K562 (cell line): ENCODE results near the gene RAB13. TPM values are rescaled to one million over a fixed set of nuclear protein-coding genes. Genes with fewer than 3 reads are reported as not detected.

Experiments used
- GATAD2A ChIP-seq: fragments of 450-650 bp; IDR thresholded peaks from 2 replicates; pipeline ENCODE4 v1.6.1; 2017
- HSF4 ChIP-seq: fragments of 250-450 bp; sonication (Bioruptor Pico); IDR thresholded peaks from 2 replicates; pipeline ENCODE4 v2.1.2; 2022; ENCODE audit warnings: mild to moderate bottlenecking, moderate library complexity, borderline replicate concordance
- NFYB ChIP-seq: IDR thresholded peaks from 2 replicates; pipeline ENCODE4 v1.6.1; 2011; ENCODE audit warnings: mild to moderate bottlenecking, moderate library complexity; ENCODE audit not compliant: insufficient read length; ENCODE audit errors: extremely low read depth
- PHF8 ChIP-seq: fragments of 200-600 bp; sonication (generic); IDR thresholded peaks from 2 replicates; pipeline ENCODE4 v1.6.1; 2012; ENCODE audit warnings: mixed run types, mild to moderate bottlenecking, inconsistent platforms, low read length, moderate library complexity, borderline replicate concordance
- POLR2AphosphoS2 ChIP-seq: IDR thresholded peaks from 2 replicates; pipeline ENCODE4 v1.6.1; 2012; ENCODE audit warnings: low read length, improper control_type of control experiment
- RB1 ChIP-seq: fragments of 450-650 bp; IDR thresholded peaks from 2 replicates; pipeline ENCODE4 v1.6.1; 2017; ENCODE audit warnings: low read depth, mild to moderate bottlenecking
- RBM15 ChIP-seq: fragments of 200-400 bp; formaldehyde crosslinking; IDR thresholded peaks from 2 replicates; pipeline ENCODE4 v1.6.1; 2018; ENCODE audit warnings: mild to moderate bottlenecking, low read length, moderate library complexity; ENCODE audit not compliant: insufficient read depth
- SMAD1 ChIP-seq: fragments of 150-350 bp; IDR thresholded peaks from 2 replicates; pipeline ENCODE4 v1.6.1; 2014; ENCODE audit warnings: low read length, low read depth; ENCODE audit not compliant: partially characterized antibody
- TBP ChIP-seq: optimal IDR thresholded peaks from 2 replicates; pipeline ENCODE3; 2011; ENCODE audit warnings: low read depth, low read length, improper control_type of control experiment
- ZNF217 ChIP-seq: sonication (generic); formaldehyde crosslinking; IDR thresholded peaks from 2 replicates; pipeline ENCODE4 v1.8.0; 2022; ENCODE audit warnings: mild to moderate bottlenecking, missing genetic modification reagents
- ZNF79 ChIP-seq: fragments of 250-450 bp; sonication (Bioruptor Pico); IDR thresholded peaks from 2 replicates; pipeline ENCODE4 v1.4.0; 2020; ENCODE audit warnings: low read depth, mild to moderate bottlenecking, moderate library complexity
- polyA plus RNA-seq, 8 experiments: library from polyadenylated mRNA; depleted of rRNA in 4 of 8; stranded (reverse) in 5 of 8; unstranded in 3 of 8; fragments of >200 nt; fragmentation: Nextera tagmentation in 2 of 8; fragmentation: Illumina TruSeq in 1 of 8; extraction: Ambion mirVana in 2 of 8; extraction: Trizol in 1 of 8; gene quantifications; 2 replicates each; pipeline versions ENCODE4 v1.2.1 to v1.2.3, GENCODE V29; 2011 to 2014; ENCODE audit warnings: inconsistent platforms in 1 of 8, missing spikeins in 1 of 8
- total RNA-seq, 7 experiments: library from RNA; depleted of rRNA in 6 of 7; stranded (reverse); fragments of >200 nt in 6 of 7; fragmentation: Illumina TruSeq in 2 of 7; extraction: Trizol in 2 of 7; gene quantifications; 2 replicates each; pipeline versions ENCODE4 v1.2.1 to v1.2.3, GENCODE V29; 2011 to 2021; ENCODE audit warnings: low replicate concordance in 1 of 7
- TF ChIP-seq, protein P1 (sequence below): fragments of 250-450 bp; sonication (Bioruptor Pico); IDR thresholded peaks from 2 replicates; pipeline ENCODE4 v1.5.0; 2020; ENCODE audit warnings: mild to moderate bottlenecking
- TF ChIP-seq, protein P2 (sequence below), 2 experiments: IDR thresholded peaks in 1 of 2; conservative IDR thresholded peaks in 1 of 2; 2 replicates each; pipeline ENCODE4 v1.6.1; 2016; ENCODE audit warnings: low read depth in 2 of 2, mild to moderate bottlenecking in 1 of 2, missing compliant biosample characterization in 1 of 2, missing genetic modification characterization in 1 of 2, moderate library complexity in 1 of 2
- TF ChIP-seq, protein P3 (sequence below): sonication (generic); formaldehyde crosslinking; IDR thresholded peaks from 2 replicates; pipeline ENCODE4 v1.8.1; 2023; ENCODE audit warnings: mild to moderate bottlenecking, missing genetic modification reagents
- TF ChIP-seq, protein P4 (sequence below), 2 experiments: fragments of 200-800 bp in 1 of 2; sonication (Bioruptor generic) in 1 of 2; sonication (generic) in 1 of 2; formaldehyde crosslinking in 1 of 2; IDR thresholded peaks in 1 of 2; conservative IDR thresholded peaks in 1 of 2; 2 replicates each; pipeline versions ENCODE4 v1.5.0 to v1.6.1; 2016 to 2020; ENCODE audit warnings: missing compliant biosample characterization in 1 of 2, missing genetic modification characterization in 1 of 2, missing genetic modification reagents in 1 of 2
- TF ChIP-seq, protein P5 (sequence below): sonication (generic); formaldehyde crosslinking; IDR thresholded peaks from 2 replicates; pipeline ENCODE4 v1.8.0; 2022; ENCODE audit warnings: mild to moderate bottlenecking, missing genetic modification reagents

RAB13 gene
- total and polyA plus RNA-seq, 9 of the 15 experiments (the other 6 are each of a cell fraction or from before 2014, with no cell fraction given) = 22.3 to 100 (median 39.8) TPM

DNA sequence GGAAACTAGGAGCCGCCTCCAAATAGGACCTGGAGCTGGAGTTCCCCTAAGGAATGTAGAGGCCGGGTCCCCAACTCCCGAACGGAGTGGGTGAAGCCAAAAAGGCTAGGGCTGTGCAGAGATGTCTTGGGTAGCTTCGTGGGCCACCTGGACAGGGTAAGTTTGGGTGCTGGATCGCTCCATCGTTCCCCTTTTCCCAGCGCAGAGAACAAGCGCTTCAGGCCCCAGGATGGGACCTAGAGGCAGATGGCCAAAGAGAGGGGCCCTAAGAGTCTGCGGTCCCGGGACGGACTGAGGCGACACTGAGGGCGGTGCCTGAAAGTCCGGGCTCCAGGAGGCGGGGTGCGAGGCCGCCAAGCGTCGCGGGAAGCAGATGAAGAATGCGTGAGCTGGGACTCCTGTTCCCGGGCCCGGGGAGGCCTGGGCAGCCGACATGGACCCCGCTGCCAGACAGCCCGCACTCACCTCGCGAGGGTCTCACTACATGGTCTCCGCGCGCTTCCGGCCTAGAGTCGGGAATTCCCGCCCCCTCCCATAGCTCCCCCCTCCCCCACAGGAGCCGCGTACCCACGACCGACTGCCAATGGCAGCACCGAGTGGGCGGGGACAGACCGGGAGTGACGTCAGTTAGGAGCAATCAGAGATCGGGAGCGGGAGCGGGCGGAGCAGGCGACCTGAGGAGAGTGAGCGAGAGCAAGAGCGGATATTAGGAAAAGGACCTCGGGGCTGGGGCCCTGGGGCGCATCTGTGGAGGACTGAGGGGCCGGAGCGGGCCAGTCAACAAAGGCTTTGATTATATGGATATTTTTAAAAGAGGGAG lies 22.9 kb downstream of the RAB13 start, which contains the start of gene SLC39A1 (continued):
- TF ChIP-seq, protein P1, sequence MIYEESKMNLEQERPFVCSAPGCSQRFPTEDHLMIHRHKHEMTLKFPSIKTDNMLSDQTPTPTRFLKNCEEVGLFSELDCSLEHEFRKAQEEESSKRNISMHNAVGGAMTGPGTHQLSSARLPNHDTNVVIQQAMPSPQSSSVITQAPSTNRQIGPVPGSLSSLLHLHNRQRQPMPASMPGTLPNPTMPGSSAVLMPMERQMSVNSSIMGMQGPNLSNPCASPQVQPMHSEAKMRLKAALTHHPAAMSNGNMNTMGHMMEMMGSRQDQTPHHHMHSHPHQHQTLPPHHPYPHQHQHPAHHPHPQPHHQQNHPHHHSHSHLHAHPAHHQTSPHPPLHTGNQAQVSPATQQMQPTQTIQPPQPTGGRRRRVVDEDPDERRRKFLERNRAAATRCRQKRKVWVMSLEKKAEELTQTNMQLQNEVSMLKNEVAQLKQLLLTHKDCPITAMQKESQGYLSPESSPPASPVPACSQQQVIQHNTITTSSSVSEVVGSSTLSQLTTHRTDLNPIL = no peak
- TF ChIP-seq, protein P2, sequence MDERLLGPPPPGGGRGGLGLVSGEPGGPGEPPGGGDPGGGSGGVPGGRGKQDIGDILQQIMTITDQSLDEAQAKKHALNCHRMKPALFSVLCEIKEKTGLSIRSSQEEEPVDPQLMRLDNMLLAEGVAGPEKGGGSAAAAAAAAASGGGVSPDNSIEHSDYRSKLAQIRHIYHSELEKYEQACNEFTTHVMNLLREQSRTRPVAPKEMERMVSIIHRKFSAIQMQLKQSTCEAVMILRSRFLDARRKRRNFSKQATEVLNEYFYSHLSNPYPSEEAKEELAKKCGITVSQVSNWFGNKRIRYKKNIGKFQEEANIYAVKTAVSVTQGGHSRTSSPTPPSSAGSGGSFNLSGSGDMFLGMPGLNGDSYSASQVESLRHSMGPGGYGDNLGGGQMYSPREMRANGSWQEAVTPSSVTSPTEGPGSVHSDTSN (CRISPR knock-in tag; IDR thresholded peaks at IDR 0.05; ENCODE audit: low read depth) = peak; percentile 86
- TF ChIP-seq, protein P2 (tag; conservative IDR thresholded peaks at IDR 0.05; ENCODE audit: low read depth) = peak; percentile 96
- TF ChIP-seq HSF4 (CRISPR knock-in tag) (no peak), RBM15 (no peak), RB1 (peak; percentile 57; the same call in 1 of the 2 replicates), TBP (peak; percentile 66), POLR2AphosphoS2 (no peak), GATAD2A (no peak), ZNF79 (CRISPR knock-in tag) (no peak), PHF8 (peak; percentile 84; the same call in 1 of the 2 replicates), SMAD1 (peak; percentile 27), NFYB (peak; percentile 80), ZNF217 (CRISPR knock-in tag) (no peak)
- TF ChIP-seq, protein P3, sequence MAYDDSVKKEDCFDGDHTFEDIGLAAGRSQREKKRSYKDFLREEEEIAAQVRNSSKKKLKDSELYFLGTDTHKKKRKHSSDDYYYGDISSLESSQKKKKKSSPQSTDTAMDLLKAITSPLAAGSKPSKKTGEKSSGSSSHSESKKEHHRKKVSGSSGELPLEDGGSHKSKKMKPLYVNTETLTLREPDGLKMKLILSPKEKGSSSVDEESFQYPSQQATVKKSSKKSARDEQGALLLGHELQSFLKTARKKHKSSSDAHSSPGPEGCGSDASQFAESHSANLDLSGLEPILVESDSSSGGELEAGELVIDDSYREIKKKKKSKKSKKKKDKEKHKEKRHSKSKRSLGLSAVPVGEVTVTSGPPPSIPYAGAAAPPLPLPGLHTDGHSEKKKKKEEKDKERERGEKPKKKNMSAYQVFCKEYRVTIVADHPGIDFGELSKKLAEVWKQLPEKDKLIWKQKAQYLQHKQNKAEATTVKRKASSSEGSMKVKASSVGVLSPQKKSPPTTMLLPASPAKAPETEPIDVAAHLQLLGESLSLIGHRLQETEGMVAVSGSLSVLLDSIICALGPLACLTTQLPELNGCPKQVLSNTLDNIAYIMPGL (CRISPR knock-in tag) = no peak
- TF ChIP-seq, protein P4, sequence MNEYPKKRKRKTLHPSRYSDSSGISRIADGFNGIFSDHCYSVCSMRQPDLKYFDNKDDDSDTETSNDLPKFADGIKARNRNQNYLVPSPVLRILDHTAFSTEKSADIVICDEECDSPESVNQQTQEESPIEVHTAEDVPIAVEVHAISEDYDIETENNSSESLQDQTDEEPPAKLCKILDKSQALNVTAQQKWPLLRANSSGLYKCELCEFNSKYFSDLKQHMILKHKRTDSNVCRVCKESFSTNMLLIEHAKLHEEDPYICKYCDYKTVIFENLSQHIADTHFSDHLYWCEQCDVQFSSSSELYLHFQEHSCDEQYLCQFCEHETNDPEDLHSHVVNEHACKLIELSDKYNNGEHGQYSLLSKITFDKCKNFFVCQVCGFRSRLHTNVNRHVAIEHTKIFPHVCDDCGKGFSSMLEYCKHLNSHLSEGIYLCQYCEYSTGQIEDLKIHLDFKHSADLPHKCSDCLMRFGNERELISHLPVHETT (CRISPR knock-in tag; conservative IDR thresholded peaks at IDR 0.05 in 1 of 2, IDR thresholded peaks at IDR 0.05 in 1 of 2) = no peak
- TF ChIP-seq, protein P5, sequence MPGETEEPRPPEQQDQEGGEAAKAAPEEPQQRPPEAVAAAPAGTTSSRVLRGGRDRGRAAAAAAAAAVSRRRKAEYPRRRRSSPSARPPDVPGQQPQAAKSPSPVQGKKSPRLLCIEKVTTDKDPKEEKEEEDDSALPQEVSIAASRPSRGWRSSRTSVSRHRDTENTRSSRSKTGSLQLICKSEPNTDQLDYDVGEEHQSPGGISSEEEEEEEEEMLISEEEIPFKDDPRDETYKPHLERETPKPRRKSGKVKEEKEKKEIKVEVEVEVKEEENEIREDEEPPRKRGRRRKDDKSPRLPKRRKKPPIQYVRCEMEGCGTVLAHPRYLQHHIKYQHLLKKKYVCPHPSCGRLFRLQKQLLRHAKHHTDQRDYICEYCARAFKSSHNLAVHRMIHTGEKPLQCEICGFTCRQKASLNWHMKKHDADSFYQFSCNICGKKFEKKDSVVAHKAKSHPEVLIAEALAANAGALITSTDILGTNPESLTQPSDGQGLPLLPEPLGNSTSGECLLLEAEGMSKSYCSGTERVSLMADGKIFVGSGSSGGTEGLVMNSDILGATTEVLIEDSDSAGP = no peak
